PC-9 (cell line): Measurements from ENCODE around the gene ATP8B3. TPM values are rescaled to one million over a fixed set of nuclear protein-coding genes. Genes with fewer than 3 reads are reported as not detected.
A peak's percentile ranks its signal among the peaks of the same experiment; 100 is the strongest.

Source experiments
- BruUV-seq: library from RNA; stranded (reverse); fragments of 400-500 nt; replicated peaks from 2 replicates; lab custom pipeline; 2021; lab: Mats Ljungman, UMichigan
- CTCF ChIA-PET: fragments of 300-600 bp; sonication (Branson Sonifier 250); formaldehyde crosslinking; loops from one replicate; lab custom pipeline; 2022; ENCODE audit warnings: antibody characterized with exemption; lab: Charles Lee
- POLR2A ChIA-PET: fragments of 300-600 bp; sonication (Branson Sonifier 250); formaldehyde crosslinking; loops from one replicate; lab custom pipeline; 2022; ENCODE audit warnings: antibody characterized with exemption; ENCODE audit not compliant: unreplicated experiment; lab: Charles Lee
- DNase-seq, 2 experiments: peaks; one replicate each; pipeline versions ENCODE4 v3.0.0 to v3.0.0-alpha.2; 2015 to 2022; ENCODE audit warnings: mixed read lengths in 1 of 2
- H2AFZ ChIP-seq: fragments of 200-600 bp; sonication (generic); 2 replicates; pipeline ENCODE4 v1.8.1; 2017; ENCODE audit warnings: antibody characterized with exemption
- H3F3A ChIP-seq: fragments of 200-600 bp; sonication (generic); 2 replicates; pipeline ENCODE4 v1.8.1; 2017; ENCODE audit warnings: antibody characterized with exemption, mild to moderate bottlenecking, low read depth; ENCODE audit not compliant: insufficient read depth
- H3K27ac ChIP-seq: fragments of 200-600 bp; sonication (generic); 2 replicates; pipeline ENCODE4 v1.6.1; 2016; ENCODE audit warnings: mixed run types
- H3K27me3 ChIP-seq: fragments of 200-600 bp; sonication (generic); 2 replicates; pipeline ENCODE4 v1.6.1; 2016; ENCODE audit warnings: low read depth, mixed run types; ENCODE audit not compliant: insufficient read depth
- H3K36me3 ChIP-seq: fragments of 200-600 bp; sonication (generic); 2 replicates; pipeline ENCODE4 v1.6.1; 2016; ENCODE audit warnings: low read depth, mixed run types
- H3K4me1 ChIP-seq: fragments of 200-600 bp; sonication (generic); replicated peaks from 2 replicates; pipeline ENCODE4 v1.6.1; 2016; ENCODE audit warnings: mixed run types; ENCODE audit not compliant: insufficient read depth
- H3K4me2 ChIP-seq: fragments of 200-600 bp; sonication (generic); 2 replicates; pipeline ENCODE4 v1.6.1; 2017; ENCODE audit warnings: mixed run types
- H3K4me3 ChIP-seq: fragments of 200-600 bp; sonication (generic); 2 replicates; pipeline ENCODE4 v1.6.1; 2016; ENCODE audit warnings: mixed run types
- H3K79me2 ChIP-seq: fragments of 200-600 bp; sonication (generic); 2 replicates; pipeline ENCODE4 v1.6.1; 2017; ENCODE audit warnings: low read depth, mixed run types
- H3K9me2 ChIP-seq: fragments of 200-600 bp; sonication (generic); 2 replicates; pipeline ENCODE4 v1.8.1; 2017; ENCODE audit warnings: mild to moderate bottlenecking; ENCODE audit not compliant: insufficient read depth
- H3K9me3 ChIP-seq: fragments of 200-600 bp; sonication (generic); 2 replicates; pipeline ENCODE4 v1.8.1; 2016; ENCODE audit warnings: low read depth; ENCODE audit not compliant: insufficient read depth
- H4K20me1 ChIP-seq: fragments of 200-600 bp; sonication (generic); 2 replicates; pipeline ENCODE4 v1.8.1; 2017; ENCODE audit not compliant: insufficient read depth
- CTCF ChIP-seq: fragments of 200-600 bp; sonication (generic); conservative IDR thresholded peaks from 2 replicates; pipeline ENCODE4 v1.6.1; 2017; ENCODE audit warnings: mixed run types, antibody characterized with exemption, mild to moderate bottlenecking, moderate library complexity
- EZH2 ChIP-seq: fragments of 200-600 bp; sonication (generic); IDR thresholded peaks from 2 replicates; pipeline ENCODE4 v1.8.0; 2017; ENCODE audit warnings: antibody characterized with exemption, low read depth
- intact Hi-C: fragments of 100-400 bp; cut with micrococcal nuclease; formaldehyde crosslinking; loops from one replicate; pipeline ENCODE4 v1.10.0; 2022; ENCODE audit not compliant: unreplicated experiment
- total RNA-seq: library from RNA; stranded (reverse); gene quantifications from 2 replicates; pipeline ENCODE4 v1.2.3, GENCODE V29; 2021

Gene ATP8B3
- total RNA-seq, 1 experiment from 2014 or later: 8.3 TPM

GRCh38 chr19:1854542-1855039 lies 42.5 kb upstream of the ATP8B3 start:
- CTCF ChIA-PET: no interaction called here
- Histone ChIP-seq H2AFZ (no peak overlapping the region), H3K4me3 (no peak overlapping the region), H3K9me3 (no peaks in the 10 kb centered on the region), H3K79me2 (peaks cover 56% of the 10 kb centered on the region), H4K20me1 (peaks cover 34% of the 10 kb centered on the region), H3K4me2 (no peak overlapping the region; the same call in 1 of the 2 replicates), H3K9me2 (no peaks in the 10 kb centered on the region), H3F3A (peaks cover 14% of the 10 kb centered on the region; the same call in 1 of the 2 replicates), H3K27me3 (no peaks in the 10 kb centered on the region), H3K27ac (no peak overlapping the region), H3K36me3 (no peaks in the 10 kb centered on the region), H3K4me1 (peaks cover 11% of the 10 kb centered on the region; the same call in 1 of the 2 replicates)
- DNase-seq: no peak
- POLR2A ChIA-PET: interaction anchor here (0.5 kb wide), 1 partner anchor 364 kb away, joined by 8 read pairs; the partner anchor contains the start of gene REEP6
- intact Hi-C loops: no loop called here
- no peak for TF ChIP-seq CTCF
- no TSS peak for BruUV-seq

GRCh38 chr19:1854039-1854541 lies 42.0 kb upstream of the ATP8B3 start:
- no peaks in the 10 kb centered on the region for H3K36me3 ChIP-seq
- H3K9me3 ChIP-seq: no peaks in the 10 kb centered on the region
- POLR2A ChIA-PET: interaction anchor here (0.5 kb wide), 1 partner anchor 363 kb away, joined by 8 read pairs; the partner anchor contains the start of gene REEP6
- CTCF ChIA-PET: no interaction called here
- H3F3A ChIP-seq: peaks cover 19% of the 10 kb centered on the region; the same call in 1 of the 2 replicates
- H3K27ac ChIP-seq: no peak overlapping the region
- no peak overlapping the region for H2AFZ ChIP-seq
- no peaks in the 10 kb centered on the region for H3K27me3 ChIP-seq
- no peak for TF ChIP-seq CTCF
- no peak for TF ChIP-seq EZH2
- H3K4me1 ChIP-seq: peaks cover 11% of the 10 kb centered on the region; the same call in 1 of the 2 replicates
- DNase-seq: no peak
- no peaks in the 10 kb centered on the region for H3K9me2 ChIP-seq
- H4K20me1 ChIP-seq: peaks cover 32% of the 10 kb centered on the region
- BruUV-seq: TSS peak; percentile 22
- intact Hi-C loops: no loop called here
- H3K4me2 ChIP-seq: no peak overlapping the region
- no peak overlapping the region for H3K4me3 ChIP-seq
- peaks cover 51% of the 10 kb centered on the region for H3K79me2 ChIP-seq

- Histone ChIP-seq H3K27ac (no peak overlapping the region), H3K4me1 (peaks cover 11% of the 10 kb centered on the region; the same call in 1 of the 2 replicates), H3K9me3 (no peaks in the 10 kb centered on the region), H4K20me1 (peaks cover 25% of the 10 kb centered on the region), H3F3A (peaks cover 22% of the 10 kb centered on the region; the same call in 1 of the 2 replicates), H3K9me2 (no peaks in the 10 kb centered on the region), H3K79me2 (peaks cover 45% of the 10 kb centered on the region), H3K36me3 (no peaks in the 10 kb centered on the region), H2AFZ (no peak overlapping the region), H3K4me2 (no peak overlapping the region), H3K27me3 (no peaks in the 10 kb centered on the region), H3K4me3 (no peak overlapping the region)
- peak; percentile 46 to 75 for DNase-seq
- TF ChIP-seq CTCF (peak; percentile 79), EZH2 (no peak)
- BruUV-seq: no TSS peak
- POLR2A ChIA-PET: no interaction called here
- intact Hi-C loops: no loop called here
- CTCF ChIA-PET: interaction anchor here (0.6 kb wide), 1 partner anchor 183 kb away, joined by 3 read pairs; no protein-coding TSS in a partner anchor
Measured at GRCh38 chr19:1853295-1854038, 41.4 kb upstream of the ATP8B3 start.
